Panc1 (cell line): ENCODE data around the gene GALNT9. TPM values are rescaled to one million over a fixed set of nuclear protein-coding genes. Genes with fewer than 3 reads are reported as not detected.
A peak's percentile ranks its signal among the peaks of the same experiment; 100 is the strongest.

Experiments used
- ATAC-seq: fragments of 200-7000 bp; cut with Tn5 transposase; 2 replicates; pipeline ENCODE4 v1.9.1; 2020; ENCODE audit warnings: mild to moderate bottlenecking, moderate library complexity
- BruUV-seq: library from RNA; stranded (reverse); fragments of 400-500 nt; replicated peaks from 2 replicates; lab custom pipeline; 2021; lab: Mats Ljungman, UMichigan
- CTCF ChIA-PET: fragments of 300-600 bp; sonication (Branson Sonifier 250); formaldehyde crosslinking; loops from one replicate; lab custom pipeline; 2022; ENCODE audit warnings: antibody characterized with exemption; lab: Charles Lee
- POLR2A ChIA-PET: fragments of 300-600 bp; sonication (Branson Sonifier 250); formaldehyde crosslinking; loops from one replicate; lab custom pipeline; 2022; ENCODE audit warnings: antibody characterized with exemption; lab: Charles Lee
- DNase-seq: peaks from one replicate; pipeline ENCODE4 v3.0.0-alpha.2; 2010; ENCODE audit warnings: low read depth, low spot score
- H3K27ac ChIP-seq: 2 replicates; pipeline ENCODE4 v1.5.1; 2011; ENCODE audit warnings: mild to moderate bottlenecking, low read length, inconsistent platforms
- H3K27me3 ChIP-seq: fragments of 200-500 bp; sonication (Bioruptor generic); 2 replicates; pipeline ENCODE4 v1.6.0; 2014; ENCODE audit warnings: low read length, inconsistent platforms; ENCODE audit not compliant: control insufficient read depth, insufficient read depth
- H3K36me3 ChIP-seq: fragments of 200-500 bp; sonication (Bioruptor generic); 2 replicates; pipeline ENCODE4 v1.5.1; 2014; ENCODE audit warnings: inconsistent platforms, mild to moderate bottlenecking, low read length, moderate library complexity; ENCODE audit not compliant: control insufficient read depth, insufficient read depth
- H3K4me1 ChIP-seq: 2 replicates; pipeline ENCODE4 v1.5.1; 2011; ENCODE audit warnings: inconsistent platforms, mild to moderate bottlenecking, low read length, moderate library complexity; ENCODE audit not compliant: control insufficient read depth, insufficient read depth
- H3K4me3 ChIP-seq, 2 experiments: 2 replicates each; pipeline ENCODE4 v1.5.1; 2011 to 2012; ENCODE audit warnings: low read depth in 2 of 2, low read length in 2 of 2, mild to moderate bottlenecking in 2 of 2, inconsistent platforms in 1 of 2, moderate library complexity in 1 of 2
- H3K9me3 ChIP-seq: fragments of 200-500 bp; sonication (Bioruptor generic); 2 replicates; pipeline ENCODE4 v1.5.1; 2014; ENCODE audit warnings: low read depth, mild to moderate bottlenecking, inconsistent platforms, low read length, moderate library complexity; ENCODE audit not compliant: control insufficient read depth, insufficient read depth
- POLR2AphosphoS5 ChIP-seq: IDR thresholded peaks from 2 replicates; pipeline ENCODE4 v1.6.1; 2012; ENCODE audit warnings: mild to moderate bottlenecking, low read depth, low read length, moderate library complexity
- SIN3A ChIP-seq: IDR thresholded peaks from 2 replicates; pipeline ENCODE4 v1.6.1; 2012; ENCODE audit warnings: low read depth, mild to moderate bottlenecking, low read length, moderate library complexity, borderline replicate concordance; ENCODE audit not compliant: insufficient read depth
- TCF7L2 ChIP-seq: IDR thresholded peaks from 2 replicates; pipeline ENCODE4 v1.6.1; 2011; ENCODE audit warnings: mild to moderate bottlenecking, low read depth, low read length, inconsistent platforms
- in situ Hi-C: cut with HindIII; loops from 2 replicates; pipeline ENCODE4 v1.10.0; 2016; ENCODE audit warnings: low sequenced_read_pairs, low pct_unique_long_range_greater_than_20kb
- intact Hi-C: fragments of 100-400 bp; cut with micrococcal nuclease; formaldehyde crosslinking; loops from one replicate; pipeline ENCODE4 v1.10.0; 2022; ENCODE audit not compliant: unreplicated experiment
- total RNA-seq: library from RNA; stranded (reverse); gene quantifications from one replicate; pipeline ENCODE4 v1.2.1, GENCODE V29; 2021; ENCODE audit not compliant: unreplicated experiment
- TF ChIP-seq, protein P1 (sequence below), 2 experiments: IDR thresholded peaks; 2 replicates each; pipeline ENCODE4 v1.6.1; 2011 to 2012; ENCODE audit warnings: low read depth in 2 of 2, control low read depth in 1 of 2, low read length in 1 of 2, mild to moderate bottlenecking in 1 of 2, moderate library complexity in 1 of 2; ENCODE audit not compliant: insufficient read depth in 1 of 2
- TF ChIP-seq, protein P2 (sequence below): fragments of 450-650 bp; IDR thresholded peaks from 2 replicates; pipeline ENCODE4 v1.5.1; 2017; ENCODE audit warnings: mild to moderate bottlenecking

GALNT9 gene
- total RNA-seq, 1 experiment from 2014 or later, result 0.33 TPM

DNA sequence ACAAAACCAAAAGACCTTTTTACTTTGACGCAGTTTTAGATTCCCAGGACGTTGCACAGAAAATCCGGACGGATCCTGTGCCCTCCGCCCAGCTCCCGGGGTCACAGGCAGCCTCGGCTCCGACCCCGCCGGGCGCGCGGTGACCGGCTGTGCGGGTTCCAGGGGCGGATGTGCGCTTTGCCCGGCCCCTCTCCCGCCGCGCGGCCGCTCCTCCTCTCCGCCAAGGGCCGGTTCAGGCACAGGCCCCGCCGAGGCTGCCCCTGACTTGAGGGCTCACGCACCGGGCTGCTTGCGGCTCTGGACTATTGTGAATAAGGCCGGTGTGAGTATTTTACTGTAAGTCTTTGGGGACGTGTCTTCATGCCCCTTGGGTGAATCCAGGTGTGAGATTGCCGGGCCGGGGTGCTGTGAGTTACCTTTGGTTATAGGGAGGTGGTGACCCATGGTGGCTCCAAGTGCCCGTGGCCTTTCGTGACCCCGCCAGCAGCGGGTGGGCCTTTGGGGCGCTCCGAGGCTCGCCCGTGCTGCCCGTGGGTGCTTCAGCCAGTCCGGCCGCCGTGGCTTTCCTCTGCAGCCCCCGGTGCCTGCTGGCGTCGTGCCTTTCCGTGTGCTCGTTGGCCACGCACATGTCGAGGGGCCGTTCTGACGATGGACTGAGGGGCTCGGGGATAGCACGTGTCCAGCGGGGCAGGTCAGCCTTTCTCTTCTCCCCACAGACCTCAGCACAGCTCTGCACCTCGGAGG is 139.2 kb downstream of the GALNT9 start:
- 0 out of 2 replicates have a peak, but pooled peaks cover 3% of the 10 kb centered on the region for H3K9me3 ChIP-seq
- peak overlapping the region; percentile 58 to 74 for H3K4me3 ChIP-seq
- POLR2A ChIA-PET, result interaction anchor here (0.6 kb wide), 1 partner anchor 181 kb away, joined by 3 read pairs; no protein-coding TSS in a partner anchor
- intact Hi-C loops (no loop called here), in situ Hi-C loops (no loop called here)
- CTCF ChIA-PET, result interaction anchor here (0.6 kb wide), 1 partner anchor 48 kb away, joined by 5 read pairs; no protein-coding TSS in a partner anchor
- H3K36me3 ChIP-seq, result no peaks in the 10 kb centered on the region
- TF ChIP-seq POLR2AphosphoS5, result no peak
- TF ChIP-seq, protein P1, sequence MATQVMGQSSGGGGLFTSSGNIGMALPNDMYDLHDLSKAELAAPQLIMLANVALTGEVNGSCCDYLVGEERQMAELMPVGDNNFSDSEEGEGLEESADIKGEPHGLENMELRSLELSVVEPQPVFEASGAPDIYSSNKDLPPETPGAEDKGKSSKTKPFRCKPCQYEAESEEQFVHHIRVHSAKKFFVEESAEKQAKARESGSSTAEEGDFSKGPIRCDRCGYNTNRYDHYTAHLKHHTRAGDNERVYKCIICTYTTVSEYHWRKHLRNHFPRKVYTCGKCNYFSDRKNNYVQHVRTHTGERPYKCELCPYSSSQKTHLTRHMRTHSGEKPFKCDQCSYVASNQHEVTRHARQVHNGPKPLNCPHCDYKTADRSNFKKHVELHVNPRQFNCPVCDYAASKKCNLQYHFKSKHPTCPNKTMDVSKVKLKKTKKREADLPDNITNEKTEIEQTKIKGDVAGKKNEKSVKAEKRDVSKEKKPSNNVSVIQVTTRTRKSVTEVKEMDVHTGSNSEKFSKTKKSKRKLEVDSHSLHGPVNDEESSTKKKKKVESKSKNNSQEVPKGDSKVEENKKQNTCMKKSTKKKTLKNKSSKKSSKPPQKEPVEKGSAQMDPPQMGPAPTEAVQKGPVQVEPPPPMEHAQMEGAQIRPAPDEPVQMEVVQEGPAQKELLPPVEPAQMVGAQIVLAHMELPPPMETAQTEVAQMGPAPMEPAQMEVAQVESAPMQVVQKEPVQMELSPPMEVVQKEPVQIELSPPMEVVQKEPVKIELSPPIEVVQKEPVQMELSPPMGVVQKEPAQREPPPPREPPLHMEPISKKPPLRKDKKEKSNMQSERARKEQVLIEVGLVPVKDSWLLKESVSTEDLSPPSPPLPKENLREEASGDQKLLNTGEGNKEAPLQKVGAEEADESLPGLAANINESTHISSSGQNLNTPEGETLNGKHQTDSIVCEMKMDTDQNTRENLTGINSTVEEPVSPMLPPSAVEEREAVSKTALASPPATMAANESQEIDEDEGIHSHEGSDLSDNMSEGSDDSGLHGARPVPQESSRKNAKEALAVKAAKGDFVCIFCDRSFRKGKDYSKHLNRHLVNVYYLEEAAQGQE (IDR thresholded peaks at IDR 0.05; ENCODE audit: insufficient read depth in 1 of 2, low read depth in 2 of 2, low read length in 1 of 2), result no peak
- TF ChIP-seq TCF7L2, result no peak
- TF ChIP-seq SIN3A, result no peak
- TF ChIP-seq, protein P2, sequence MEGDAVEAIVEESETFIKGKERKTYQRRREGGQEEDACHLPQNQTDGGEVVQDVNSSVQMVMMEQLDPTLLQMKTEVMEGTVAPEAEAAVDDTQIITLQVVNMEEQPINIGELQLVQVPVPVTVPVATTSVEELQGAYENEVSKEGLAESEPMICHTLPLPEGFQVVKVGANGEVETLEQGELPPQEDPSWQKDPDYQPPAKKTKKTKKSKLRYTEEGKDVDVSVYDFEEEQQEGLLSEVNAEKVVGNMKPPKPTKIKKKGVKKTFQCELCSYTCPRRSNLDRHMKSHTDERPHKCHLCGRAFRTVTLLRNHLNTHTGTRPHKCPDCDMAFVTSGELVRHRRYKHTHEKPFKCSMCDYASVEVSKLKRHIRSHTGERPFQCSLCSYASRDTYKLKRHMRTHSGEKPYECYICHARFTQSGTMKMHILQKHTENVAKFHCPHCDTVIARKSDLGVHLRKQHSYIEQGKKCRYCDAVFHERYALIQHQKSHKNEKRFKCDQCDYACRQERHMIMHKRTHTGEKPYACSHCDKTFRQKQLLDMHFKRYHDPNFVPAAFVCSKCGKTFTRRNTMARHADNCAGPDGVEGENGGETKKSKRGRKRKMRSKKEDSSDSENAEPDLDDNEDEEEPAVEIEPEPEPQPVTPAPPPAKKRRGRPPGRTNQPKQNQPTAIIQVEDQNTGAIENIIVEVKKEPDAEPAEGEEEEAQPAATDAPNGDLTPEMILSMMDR, result no peak
- H3K27ac ChIP-seq, result peak overlapping the region; percentile 65
- ATAC-seq (peak; percentile 50), DNase-seq (no peak)
- no peaks in the 10 kb centered on the region for H3K27me3 ChIP-seq
- no TSS peak for BruUV-seq
- H3K4me1 ChIP-seq, result peaks cover 6% of the 10 kb centered on the region

DNA sequence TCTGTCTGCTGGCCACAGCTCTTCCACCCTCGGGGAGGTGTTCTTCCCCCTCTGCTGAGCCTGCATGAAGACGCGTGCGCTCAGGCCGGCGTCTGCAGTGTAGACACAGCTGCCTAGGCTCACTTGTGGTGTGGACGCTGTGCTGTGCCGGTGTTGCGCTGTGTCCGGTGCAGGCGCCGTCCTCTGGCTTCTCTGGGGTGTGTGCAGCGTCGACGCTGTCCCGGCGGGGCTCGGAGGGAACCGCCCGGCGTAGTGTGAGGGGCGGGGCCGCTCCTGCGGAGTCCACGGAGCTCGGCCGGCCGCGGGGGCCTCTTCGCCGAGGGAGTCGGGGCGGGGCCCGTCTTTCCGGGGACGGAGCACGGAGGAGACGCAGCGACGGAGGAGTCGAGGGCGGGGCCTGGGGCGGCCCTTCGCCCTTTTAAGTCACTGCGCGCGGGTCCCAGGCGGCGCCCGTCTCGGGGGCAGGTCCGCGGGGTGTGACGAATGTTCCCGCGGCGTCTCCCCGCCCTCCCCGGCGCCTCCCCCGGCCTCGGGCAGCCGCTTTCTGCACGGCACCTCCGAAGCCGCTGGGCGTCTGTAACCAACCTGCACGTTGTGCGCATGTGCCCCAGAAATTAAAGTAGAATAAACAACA is 139.9 kb downstream of the GALNT9 start:
- Histone ChIP-seq H3K27me3 (no peaks in the 10 kb centered on the region), H3K36me3 (no peaks in the 10 kb centered on the region), H3K4me1 (peaks cover 6% of the 10 kb centered on the region), H3K27ac (peak overlapping the region; percentile 65), H3K4me3 (peak overlapping the region; percentile 58 to 74), H3K9me3 (0 out of 2 replicates have a peak, but pooled peaks cover 3% of the 10 kb centered on the region)
- ATAC-seq (peak; percentile 95), DNase-seq (peak; percentile 27)
- no TSS peak for BruUV-seq
- intact Hi-C loops, result no loop called here
- POLR2A ChIA-PET, result interaction anchor here (0.6 kb wide), 2 partner anchors 28 to 182 kb away, joined by 3 to 4 read pairs; no protein-coding TSS in a partner anchor
- in situ Hi-C loops, result no loop called here
- CTCF ChIA-PET, result interaction anchor here (0.6 kb wide), 1 partner anchor 47 kb away, joined by 5 read pairs; no protein-coding TSS in a partner anchor
- peak; percentile 76 for TF ChIP-seq TCF7L2
- TF ChIP-seq POLR2AphosphoS5, result no peak
- TF ChIP-seq, protein P1 (IDR thresholded peaks at IDR 0.05; ENCODE audit: insufficient read depth in 1 of 2, low read depth in 2 of 2, low read length in 1 of 2), result no peak
- TF ChIP-seq, protein P2, result no peak
- TF ChIP-seq SIN3A, result 0 out of 2 replicates have a peak, but pooled peaks have one; percentile 27
